GM23248 (cell line): ENCODE data around the gene ZNF74. TPM values are rescaled to one million over a fixed set of nuclear protein-coding genes. Genes with fewer than 3 reads are reported as not detected.

Experiments
- DNase-seq: peaks from one replicate; pipeline ENCODE4 v3.0.0-alpha.2; 2015
- H2AFZ ChIP-seq: fragments of 200-600 bp; sonication (generic); 2 replicates; pipeline ENCODE4 v1.6.1; 2016; ENCODE audit warnings: antibody characterized with exemption
- H3F3A ChIP-seq: fragments of 200-600 bp; sonication (generic); 2 replicates; pipeline ENCODE4 v1.6.1; 2016; ENCODE audit warnings: mild to moderate bottlenecking, antibody characterized with exemption, mixed run types; ENCODE audit not compliant: insufficient read depth
- H3K27ac ChIP-seq: fragments of 200-600 bp; sonication (generic); 2 replicates; pipeline ENCODE4 v1.5.1; 2016; ENCODE audit warnings: mild to moderate bottlenecking
- H3K27me3 ChIP-seq: fragments of 200-600 bp; sonication (generic); replicated peaks from 2 replicates; pipeline ENCODE4 v1.6.1; 2016; ENCODE audit warnings: mild to moderate bottlenecking; ENCODE audit not compliant: insufficient read depth
- H3K36me3 ChIP-seq: fragments of 200-600 bp; sonication (generic); 2 replicates; pipeline ENCODE4 v1.6.1; 2016; ENCODE audit warnings: low read depth, mild to moderate bottlenecking
- H3K4me1 ChIP-seq: fragments of 200-600 bp; sonication (generic); 2 replicates; pipeline ENCODE4 v1.6.1; 2016; ENCODE audit warnings: mild to moderate bottlenecking; ENCODE audit not compliant: insufficient read depth
- H3K4me2 ChIP-seq: fragments of 200-600 bp; sonication (generic); one replicate; pipeline ENCODE4 v1.6.1; 2016; ENCODE audit warnings: mild to moderate bottlenecking; ENCODE audit not compliant: unreplicated experiment
- H3K4me3 ChIP-seq: fragments of 200-600 bp; sonication (generic); 2 replicates; pipeline ENCODE4 v1.5.1; 2016; ENCODE audit warnings: mild to moderate bottlenecking
- H3K79me2 ChIP-seq: fragments of 200-600 bp; sonication (generic); 2 replicates; pipeline ENCODE4 v1.6.1; 2016; ENCODE audit warnings: mild to moderate bottlenecking; ENCODE audit not compliant: insufficient read depth
- H3K9ac ChIP-seq: fragments of 200-600 bp; sonication (generic); 2 replicates; pipeline ENCODE4 v1.6.1; 2016; ENCODE audit warnings: mild to moderate bottlenecking
- H3K9me2 ChIP-seq: fragments of 200-600 bp; sonication (generic); 2 replicates; pipeline ENCODE4 v1.6.1; 2016; ENCODE audit warnings: mixed run types, mild to moderate bottlenecking, moderate library complexity; ENCODE audit not compliant: insufficient read depth
- H3K9me3 ChIP-seq: fragments of 200-600 bp; sonication (generic); one replicate; pipeline ENCODE4 v1.6.1; 2017; ENCODE audit warnings: low read depth
- H4K20me1 ChIP-seq: fragments of 200-600 bp; sonication (generic); 2 replicates; pipeline ENCODE4 v1.6.0; 2016; ENCODE audit not compliant: insufficient read depth
- EZH2 ChIP-seq: fragments of 200-600 bp; sonication (generic); IDR thresholded peaks from 2 replicates; pipeline ENCODE4 v1.6.1; 2018; ENCODE audit warnings: antibody characterized with exemption, mild to moderate bottlenecking; ENCODE audit not compliant: insufficient read depth, poor library complexity, severe bottlenecking
- EZH2phosphoT487 ChIP-seq: fragments of 200-600 bp; sonication (generic); IDR thresholded peaks from 2 replicates; pipeline ENCODE4 v1.6.1; 2018; ENCODE audit warnings: antibody characterized with exemption, moderate library complexity, mild to moderate bottlenecking, low read depth; ENCODE audit not compliant: insufficient read depth
- WGBS, 2 experiments: methylation state at CpG; one replicate each; pipeline ENCODE4 v1.1.6; 2015 to 2017; ENCODE audit warnings: low lambda C conversion rate in 2 of 2, low coverage in 1 of 2; ENCODE audit errors: missing lambda C conversion rate in 2 of 2; 5-methylcytosine and 5-hydroxymethylcytosine counted together
- in situ Hi-C: fragments of 300-500 bp; cut with MboI; formaldehyde crosslinking; loops from 2 replicates; pipeline ENCODE4 v1.15.0; 2020
- polyA plus RNA-seq: library from polyadenylated mRNA; unstranded; fragments of >200 nt; fragmentation: Nextera tagmentation; extraction: Ambion mirVana; gene quantifications from 2 replicates; pipeline ENCODE4 v1.2.1, GENCODE V29; 2016
- total RNA-seq: library from RNA; depleted of rRNA; stranded (reverse); fragments of >200 nt; shearing (Covaris generic); gene quantifications from 2 replicates; pipeline ENCODE4 v1.2.3, GENCODE V29; 2014

ZNF74 gene
- total and polyA plus RNA-seq, 2 experiments from 2014 or later: 3.7 to 11.5 TPM

DNA sequence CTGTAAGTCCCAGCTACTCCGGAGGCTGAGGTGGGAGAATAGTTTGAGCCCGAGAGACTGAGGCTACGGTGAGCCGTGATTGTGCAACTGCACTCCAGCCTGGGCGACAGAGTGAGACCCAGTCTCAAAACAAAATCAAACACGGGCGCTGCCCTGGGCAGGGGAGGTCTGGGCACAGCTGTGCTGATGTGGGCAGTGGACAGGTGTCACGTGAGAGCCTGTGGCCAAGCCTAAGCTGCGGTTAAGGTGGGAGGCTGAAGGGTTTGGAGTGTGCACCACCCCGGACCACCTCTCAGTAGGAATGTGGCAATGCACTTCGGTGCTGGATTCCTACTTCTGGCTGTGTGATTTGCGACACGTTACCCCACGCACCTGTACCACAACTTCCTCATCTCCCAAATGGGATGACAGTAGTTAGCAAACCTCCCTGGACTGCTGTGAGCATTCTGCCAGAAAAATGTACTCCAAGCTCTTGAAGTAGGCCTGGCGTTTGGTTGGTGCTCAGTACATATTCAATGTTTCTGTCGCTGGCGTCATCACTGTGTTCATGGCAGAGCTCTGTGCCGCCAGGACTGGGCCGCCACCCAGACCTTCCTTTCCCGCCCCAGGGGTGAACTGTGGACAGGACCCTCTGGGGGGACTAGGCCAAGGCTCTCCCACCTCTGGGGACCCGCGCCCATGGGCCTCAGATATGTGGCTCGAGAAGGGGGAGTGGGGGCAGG, 807 bp upstream of the ZNF74 start:
- 90 to 92% methylated on average over 23 of the region's 23 CpGs for WGBS, 2 experiments
- in situ Hi-C loops: no loop called here

DNA sequence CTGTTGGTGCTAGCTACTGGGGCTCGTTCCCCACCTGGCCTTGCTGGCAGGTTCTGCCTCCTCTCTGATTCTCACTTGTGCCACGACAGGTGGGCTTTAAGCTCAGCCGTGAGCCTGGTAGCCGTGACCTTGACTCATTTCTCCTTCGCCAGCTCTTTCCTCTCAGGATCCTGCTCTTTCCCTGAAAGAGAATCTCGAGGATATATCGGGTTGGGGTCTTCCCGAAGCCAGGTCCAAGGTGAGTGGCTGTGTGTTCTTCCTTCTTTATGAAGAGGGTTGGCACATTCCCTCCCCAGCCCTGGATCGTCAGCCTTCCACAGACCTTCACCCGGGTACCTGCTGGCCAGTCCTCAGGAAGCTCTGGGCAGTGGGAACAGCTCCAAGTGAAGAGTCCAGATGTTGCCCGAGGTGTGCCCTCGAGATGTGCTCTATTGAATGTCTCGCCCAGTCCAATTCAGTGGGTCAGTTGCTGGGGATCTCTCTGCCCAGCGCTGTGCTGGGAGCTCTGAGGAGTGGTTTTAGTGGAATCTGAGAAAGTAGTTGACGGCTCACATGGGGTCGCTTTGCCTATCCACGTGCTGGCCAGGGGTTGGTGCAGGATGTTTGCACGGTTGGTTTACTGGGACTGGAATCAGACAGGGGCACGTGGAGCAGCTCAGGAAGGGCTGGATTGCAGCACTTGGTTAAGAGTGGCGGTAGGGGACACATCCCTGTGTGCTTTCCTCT, 1.4 kb downstream of the ZNF74 start:
- Histone ChIP-seq H3K4me3 (peak overlapping the region; percentile 87; the same call in 1 of the 2 replicates), H3K4me1 (peaks cover 4% of the 10 kb centered on the region; the same call in 1 of the 2 replicates), H2AFZ (no peak overlapping the region), H3K9ac (no peak overlapping the region), H3K4me2 (peak overlapping the region; percentile 87), H3K79me2 (peaks cover 39% of the 10 kb centered on the region), H3K27ac (no peak overlapping the region), H3K9me3 (no peaks in the 10 kb centered on the region), H3K27me3 (no peaks in the 10 kb centered on the region), H3F3A (peaks cover 18% of the 10 kb centered on the region), H3K36me3 (no peaks in the 10 kb centered on the region), H4K20me1 (no peaks in the 10 kb centered on the region), H3K9me2 (no peaks in the 10 kb centered on the region)
- DNase-seq: no peak
- in situ Hi-C loops: no loop called here
- TF ChIP-seq EZH2 (no peak), EZH2phosphoT487 (no peak)
- WGBS, 2 experiments: 93 to 94% methylated on average over 20 of the region's 20 CpGs

More for the DNA sequence above, 807 bp upstream of the ZNF74 start:
- Histone ChIP-seq H3F3A (peaks cover 18% of the 10 kb centered on the region), H2AFZ (peak overlapping the region; percentile 100), H3K27ac (no peak overlapping the region), H3K4me1 (peaks cover 4% of the 10 kb centered on the region; the same call in 1 of the 2 replicates), H3K9me2 (no peaks in the 10 kb centered on the region), H3K4me3 (peak overlapping the region; percentile 87), H3K9ac (peak overlapping the region; percentile 78), H3K9me3 (no peaks in the 10 kb centered on the region), H4K20me1 (no peaks in the 10 kb centered on the region), H3K79me2 (peaks cover 20% of the 10 kb centered on the region), H3K4me2 (peak overlapping the region; percentile 87), H3K36me3 (no peaks in the 10 kb centered on the region), H3K27me3 (no peaks in the 10 kb centered on the region)
- peak; percentile 9 for DNase-seq
- TF ChIP-seq EZH2 (no peak), EZH2phosphoT487 (no peak)

DNA sequence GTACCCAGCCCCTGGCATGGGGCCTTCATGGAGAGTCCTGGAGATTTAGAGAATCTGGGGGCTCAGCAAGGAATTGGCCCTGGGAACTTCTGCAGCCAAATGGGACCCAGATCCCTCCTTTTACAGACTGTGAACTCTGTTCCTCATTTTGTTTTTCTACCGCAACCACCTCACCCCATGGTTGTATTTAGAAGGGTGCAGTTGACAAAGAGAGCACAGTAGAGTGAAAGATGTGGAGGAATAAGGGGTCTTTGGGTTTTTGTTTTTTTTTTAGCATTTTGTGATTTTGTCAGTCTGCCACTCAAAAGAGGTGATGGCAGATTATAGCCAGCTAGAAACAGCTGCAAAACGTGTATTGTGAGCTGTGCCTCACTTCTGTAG, 1.9 kb downstream of the ZNF74 start:
- H3K4me1 ChIP-seq: peaks cover 4% of the 10 kb centered on the region; the same call in 1 of the 2 replicates
- 96 to 98% methylated on average over 2 of the region's 2 CpGs for WGBS, 2 experiments
- no peak overlapping the region for H3K4me3 ChIP-seq
- no peaks in the 10 kb centered on the region for H3K27me3 ChIP-seq
- H3F3A ChIP-seq: peaks cover 18% of the 10 kb centered on the region
- no peak overlapping the region for H3K4me2 ChIP-seq
- H3K27ac ChIP-seq: no peak overlapping the region
- no peak for TF ChIP-seq EZH2
- no peak for TF ChIP-seq EZH2phosphoT487
- H2AFZ ChIP-seq: no peak overlapping the region
- in situ Hi-C loops: no loop called here
- H3K79me2 ChIP-seq: peaks cover 43% of the 10 kb centered on the region
- H3K36me3 ChIP-seq: no peaks in the 10 kb centered on the region
- H3K9me2 ChIP-seq: no peaks in the 10 kb centered on the region
- no peak for DNase-seq
- no peaks in the 10 kb centered on the region for H3K9me3 ChIP-seq
- H4K20me1 ChIP-seq: no peaks in the 10 kb centered on the region
- H3K9ac ChIP-seq: no peak overlapping the region

GRCh38 chr22:20396639-20397038, 2.7 kb downstream of the ZNF74 start:
- Histone ChIP-seq H3K36me3 (no peaks in the 10 kb centered on the region), H3K27ac (no peak overlapping the region), H2AFZ (no peak overlapping the region), H3K4me3 (no peak overlapping the region), H3K9me3 (no peaks in the 10 kb centered on the region), H3K9ac (no peak overlapping the region), H3K4me1 (peaks cover 4% of the 10 kb centered on the region; the same call in 1 of the 2 replicates), H3K27me3 (no peaks in the 10 kb centered on the region), H3K4me2 (peak overlapping the region; percentile 11), H4K20me1 (no peaks in the 10 kb centered on the region), H3K9me2 (no peaks in the 10 kb centered on the region), H3F3A (peaks cover 18% of the 10 kb centered on the region), H3K79me2 (peaks cover 43% of the 10 kb centered on the region)
- peak; percentile 77 for DNase-seq
- in situ Hi-C loops: no loop called here
- WGBS, 2 experiments: 16 to 37% methylated on average over 1 of the region's 1 CpG
- no peak for TF ChIP-seq EZH2phosphoT487
- no peak for TF ChIP-seq EZH2
